HG02981 (cell line): ENCODE data around the gene MRPL53.
"Not testable (repeated sequence)": the region's sequence is repeated elsewhere in the genome, so short reads cannot be mapped to it uniquely, and the experiment has no call there.

Experiments
- ATAC-seq: cut with Tn5 transposase; IDR thresholded peaks from one replicate; pipeline ENCODE4 v1.9.1; 2021; ENCODE audit warnings: mild to moderate bottlenecking, moderate library complexity; ENCODE audit not compliant: unreplicated experiment

MRPL53 gene

DNA sequence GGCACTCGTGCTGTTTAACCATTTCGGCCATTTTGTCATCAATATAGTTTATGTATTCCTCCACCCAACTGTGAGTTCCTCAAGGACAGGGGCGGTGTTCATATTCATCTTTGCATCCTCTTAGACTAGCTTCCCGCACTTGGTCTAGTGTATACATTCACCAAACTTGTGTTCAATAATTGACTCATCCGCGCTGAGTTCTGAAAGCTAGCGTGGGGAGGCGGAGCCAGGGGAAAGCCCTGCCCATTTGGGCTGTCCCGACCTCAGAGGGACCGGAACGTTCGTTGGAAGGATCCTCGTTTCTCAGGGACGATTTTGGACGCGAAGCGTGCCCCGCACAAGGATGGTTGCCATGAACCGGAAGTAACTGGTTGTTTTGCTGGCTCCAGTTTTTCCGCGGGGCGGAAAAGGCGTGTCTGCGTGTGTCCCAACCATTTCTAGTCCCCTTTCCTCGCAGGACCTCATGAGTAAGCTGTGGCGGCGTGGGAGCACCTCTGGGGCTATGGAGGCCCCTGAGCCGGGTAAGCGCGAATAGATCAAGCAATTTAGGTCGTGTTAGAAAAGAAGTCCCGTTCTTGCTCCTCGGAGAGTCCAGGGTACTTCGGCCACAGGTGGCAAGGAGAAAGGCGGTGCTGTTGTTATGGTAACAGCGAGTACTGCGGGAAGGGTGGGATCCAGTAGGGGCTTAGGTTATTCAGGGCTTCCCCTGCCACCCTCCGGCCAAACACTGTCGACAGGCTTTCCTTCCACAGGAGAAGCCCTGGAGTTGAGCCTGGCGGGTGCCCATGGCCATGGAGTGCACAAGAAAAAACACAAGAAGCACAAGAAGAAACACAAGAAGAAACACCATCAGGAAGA lies 17.6 kb downstream of the MRPL53 start, which contains the start of gene INO80B:
INO80B (plus strand) TSS at position 434 of the 858 bp plus-strand sequence; CDS start at position 464, 30 bp downstream.
- ATAC-seq, result peak; percentile 35

DNA sequence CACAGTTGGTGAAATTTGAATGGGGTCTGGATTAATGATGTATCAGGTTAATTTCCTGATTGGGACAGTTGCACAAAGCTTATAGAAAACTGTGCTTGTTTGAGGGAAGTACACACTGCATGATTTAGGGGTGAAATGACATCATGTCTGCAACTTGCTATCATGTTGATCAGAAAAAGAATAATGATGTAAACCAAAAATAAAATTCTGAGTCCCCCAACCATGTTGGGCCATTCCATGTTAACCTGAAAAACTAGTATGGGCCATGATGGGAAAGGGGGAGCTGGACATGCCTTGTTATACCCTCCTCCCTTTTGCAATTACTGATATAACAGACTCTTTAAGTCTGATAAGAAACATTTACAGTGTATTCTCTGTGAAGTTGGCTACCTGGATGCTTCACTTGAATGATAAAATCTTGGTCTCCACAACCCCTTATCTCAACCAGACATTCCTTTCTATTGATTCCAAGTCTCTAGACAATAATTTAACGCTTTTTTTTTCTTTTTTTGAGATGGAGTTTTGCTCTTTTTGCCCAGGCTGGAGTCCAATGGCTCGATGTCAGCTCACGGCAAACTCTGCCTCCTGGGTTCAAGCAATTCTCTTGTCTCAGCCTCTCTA lies 21.8 kb downstream of the MRPL53 start:
- ATAC-seq, result no peak

DNA sequence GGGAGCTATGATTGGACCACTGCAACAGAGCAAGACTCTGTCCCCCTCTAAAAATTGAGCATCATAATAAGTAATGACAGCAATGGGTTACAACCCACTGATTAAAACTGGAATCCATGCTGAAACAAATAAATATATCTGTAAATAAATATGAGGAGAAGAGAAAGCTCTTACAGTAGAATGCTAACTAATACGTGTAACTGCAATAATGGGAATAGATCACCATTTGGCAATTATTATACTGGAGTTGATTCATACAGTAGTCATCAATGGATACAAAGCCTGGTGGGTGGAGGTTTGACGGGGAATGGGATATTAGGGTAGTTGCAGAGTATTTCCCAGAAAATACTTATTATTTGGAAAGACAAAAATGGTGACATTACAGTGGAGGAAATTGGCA lies 23.7 kb downstream of the MRPL53 start:
- ATAC-seq, result no peak

DNA sequence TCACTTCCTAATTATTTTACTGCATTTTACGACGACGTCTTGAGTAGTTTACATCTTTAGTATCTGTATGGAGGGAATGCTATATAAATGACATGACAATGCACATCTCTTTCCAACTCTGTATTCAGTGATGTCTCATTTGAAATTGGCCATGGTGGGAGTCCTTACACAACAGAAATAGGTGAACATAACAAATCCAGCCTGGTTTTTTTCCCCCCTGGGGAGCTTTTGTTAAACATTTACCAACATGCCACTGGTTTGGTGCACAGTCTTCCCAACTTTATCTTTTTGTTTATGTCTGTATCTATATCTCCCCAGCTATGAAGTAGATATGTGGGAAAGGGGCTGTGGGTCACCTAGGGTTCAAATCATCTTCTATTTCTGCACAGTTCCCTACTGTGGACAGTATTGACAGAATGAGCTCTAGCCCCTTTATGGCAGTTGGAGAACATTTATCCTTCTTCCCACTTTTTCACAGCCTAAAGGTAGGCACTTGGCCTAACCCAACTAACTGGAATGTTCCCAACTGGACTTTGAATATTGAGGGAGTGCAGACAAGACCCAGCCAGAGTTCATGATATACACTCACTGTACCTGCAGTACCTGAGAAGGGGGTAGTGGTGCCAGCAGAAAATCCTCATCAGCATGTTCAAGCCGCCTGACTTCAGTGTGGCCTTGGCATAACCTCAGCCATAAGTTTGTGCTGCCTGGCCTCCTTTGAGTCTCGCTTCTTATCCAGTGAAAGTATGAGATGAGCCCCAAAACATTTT lies 25.1 kb downstream of the MRPL53 start:
- no peak for ATAC-seq

DNA sequence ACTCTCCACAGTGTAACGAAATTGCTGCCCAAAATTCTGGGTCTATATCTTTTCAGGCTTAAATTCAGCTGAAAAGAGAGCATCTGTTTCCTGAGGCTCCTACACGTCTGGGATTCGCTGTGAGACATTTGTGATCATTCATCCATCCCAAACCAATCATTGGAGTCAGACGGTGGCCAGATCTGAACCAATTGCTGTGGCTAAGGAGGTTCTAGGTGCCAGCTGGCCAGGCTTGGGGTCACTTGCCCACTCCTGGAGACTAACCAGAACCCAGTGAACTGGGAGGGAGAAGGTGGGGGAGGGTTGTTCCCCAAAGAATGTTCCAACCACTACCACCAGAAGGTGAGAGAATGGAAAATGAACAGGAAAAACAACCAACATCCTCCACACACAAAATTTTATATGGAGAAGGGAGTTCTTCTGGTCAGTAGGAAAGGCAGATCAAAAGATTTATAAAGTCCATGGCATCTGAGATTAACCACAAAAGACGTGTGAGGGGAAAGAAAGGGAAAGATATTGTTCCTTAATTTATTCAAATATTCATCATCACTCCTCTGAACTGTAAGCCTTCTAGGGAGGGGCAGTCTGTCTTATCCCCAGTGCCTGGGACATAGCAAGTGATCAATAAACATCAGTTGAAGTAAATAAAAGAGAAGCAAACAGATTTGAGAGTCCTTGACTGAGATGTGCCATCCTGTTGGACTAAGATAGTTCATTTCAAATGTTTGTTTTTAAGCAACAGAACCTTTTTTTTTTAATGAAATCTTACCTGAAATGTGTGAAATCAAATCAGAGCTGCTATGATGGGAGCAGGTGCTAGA lies 27.8 kb downstream of the MRPL53 start:
- ATAC-seq, result no peak

DNA sequence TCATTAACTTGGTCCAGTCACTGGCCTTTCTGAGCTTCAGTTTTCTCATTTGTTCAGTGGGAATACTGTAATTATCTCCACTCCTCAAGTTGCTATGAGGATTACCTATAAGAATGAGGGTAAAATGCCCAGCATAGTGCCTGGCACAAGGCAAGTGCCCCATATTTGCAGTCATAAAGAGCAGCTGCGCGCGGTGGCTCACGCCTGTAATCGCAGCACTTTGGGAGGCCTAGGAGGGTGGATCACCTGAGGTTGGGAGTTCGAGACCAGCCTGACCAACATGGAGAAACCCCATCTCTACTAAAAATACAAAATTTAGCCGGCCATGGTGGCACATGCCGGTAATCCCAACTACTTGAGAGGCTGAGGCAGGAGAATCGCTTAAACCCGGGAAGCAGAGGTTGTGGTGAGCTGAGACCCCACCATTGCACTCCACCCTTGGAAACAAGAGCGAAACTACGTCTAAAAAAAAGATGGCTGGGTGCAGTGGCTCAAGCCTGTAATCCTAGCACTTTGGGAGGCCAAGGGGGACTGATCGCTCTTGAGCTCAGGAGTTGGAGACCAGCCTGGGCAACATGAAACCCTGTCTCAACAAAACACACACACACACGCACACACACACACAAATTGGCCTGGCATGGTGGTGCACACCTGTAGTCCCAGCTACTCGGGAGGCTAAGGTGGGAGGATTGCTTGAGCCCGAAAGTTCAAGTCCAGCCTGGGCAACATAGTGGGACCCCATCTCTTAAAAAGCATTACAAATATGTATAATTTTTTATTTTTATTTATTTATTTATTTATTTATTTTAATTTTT lies 29.8 kb downstream of the MRPL53 start:
- ATAC-seq, result not testable (repeated sequence)

DNA sequence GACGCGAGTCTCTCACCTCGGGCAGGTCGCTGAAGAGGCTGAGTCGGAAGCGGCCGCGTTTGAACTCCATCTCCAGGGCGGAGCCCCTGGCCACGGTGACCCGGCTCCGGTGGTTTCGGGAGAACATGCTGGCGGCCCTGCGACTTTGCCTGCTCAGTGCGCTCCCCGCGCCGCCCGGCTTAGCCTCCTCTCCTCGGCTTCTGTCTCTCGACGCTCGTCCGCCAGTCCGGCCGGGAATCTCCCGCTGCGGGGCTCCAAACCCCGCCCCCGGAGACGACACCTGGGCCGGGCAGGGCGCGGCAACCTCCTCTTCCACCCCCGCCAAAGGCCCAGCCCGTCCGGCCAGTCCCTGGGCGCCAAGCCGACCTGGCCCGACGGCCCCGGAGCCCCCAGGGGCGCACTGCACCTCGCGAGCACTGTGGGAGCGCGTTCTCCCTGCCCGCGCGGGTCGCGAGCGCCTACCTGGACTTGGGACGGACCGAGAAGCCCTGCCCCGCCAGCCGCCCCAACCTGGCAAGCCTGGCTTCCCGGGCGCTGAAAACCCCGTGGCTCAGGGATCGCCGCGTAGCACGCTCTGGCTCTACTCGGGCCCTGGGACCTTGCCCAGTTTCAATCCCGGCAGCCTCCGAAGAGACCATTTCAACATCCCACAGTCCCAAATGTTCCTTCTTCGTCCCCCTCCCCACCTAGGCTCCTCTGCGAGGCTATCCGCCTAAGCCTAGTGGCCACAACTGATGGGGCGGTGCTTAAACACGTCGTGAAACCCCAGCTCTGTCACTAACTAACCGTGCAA lies 30.6 kb downstream of the MRPL53 start, which contains the start of gene RTKN:
RTKN (minus strand) TSS at position 248 of the 793 bp plus-strand sequence; CDS start at position 127, 121 bp downstream.
- ATAC-seq, result peak; percentile 35

DNA sequence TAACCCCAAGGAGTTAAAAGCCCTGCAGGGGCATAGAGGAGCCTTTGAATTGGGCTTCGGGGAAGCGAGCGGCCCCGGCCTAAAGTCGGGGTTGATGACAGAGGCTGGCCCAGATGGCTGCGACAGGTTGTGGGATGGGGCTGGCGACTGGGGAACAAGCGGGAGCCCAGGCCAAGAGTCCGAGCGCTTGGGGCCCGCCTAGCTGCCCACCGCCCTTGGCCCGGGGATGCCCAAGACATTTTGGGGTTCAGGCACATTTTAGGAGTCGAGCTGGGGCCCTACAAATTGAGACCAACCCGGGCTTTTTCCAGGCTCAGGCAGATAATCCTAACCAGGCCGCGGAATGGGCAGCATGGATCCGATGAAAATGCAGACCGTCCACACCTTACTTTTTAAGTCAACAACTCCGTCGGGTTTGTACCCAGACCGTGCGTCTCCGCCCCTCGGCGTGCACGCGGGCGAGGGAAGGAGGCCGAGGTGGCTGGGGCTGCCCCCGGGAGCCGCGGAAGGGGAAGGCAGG lies 31.2 kb downstream of the MRPL53 start:
- no peak for ATAC-seq

DNA sequence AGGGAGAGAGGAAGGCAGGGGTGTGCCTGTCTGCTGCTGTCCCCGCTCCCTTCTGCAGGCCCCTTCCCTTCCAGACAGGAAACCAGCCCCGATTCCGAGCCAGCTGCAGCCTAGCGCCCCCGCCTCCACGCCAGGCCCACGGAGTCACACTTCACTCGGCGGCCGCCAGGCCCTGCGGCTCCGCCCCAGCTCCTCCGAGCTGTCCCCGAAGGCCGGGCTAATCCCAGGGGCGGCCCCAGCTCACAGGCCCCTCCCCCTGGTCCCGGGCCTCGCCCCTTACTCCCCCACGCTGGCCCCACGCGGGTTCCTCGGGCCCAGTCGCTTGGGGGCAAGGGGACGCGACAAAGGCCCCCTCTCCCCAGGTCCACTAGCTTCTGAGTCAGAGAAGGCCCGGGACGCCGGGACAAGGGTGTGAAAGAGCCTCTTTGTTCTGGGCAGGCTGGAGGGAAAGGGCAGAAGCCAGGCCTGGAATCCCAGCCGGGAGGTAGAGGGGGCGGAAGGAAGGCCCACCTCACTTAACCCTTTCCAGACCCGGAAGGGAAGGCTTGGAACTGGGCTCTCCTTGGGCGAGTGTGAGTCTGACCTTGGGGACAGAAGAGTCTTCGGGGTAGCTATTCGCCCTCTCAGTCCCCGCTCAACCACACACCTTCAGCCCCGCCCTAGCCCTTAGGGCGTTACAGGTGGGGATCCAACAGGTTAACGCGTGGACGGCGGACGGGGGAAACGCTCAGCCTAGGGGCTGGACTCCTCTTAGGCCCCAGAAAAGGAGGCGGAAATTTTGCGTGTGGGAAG lies 31.9 kb downstream of the MRPL53 start:
- peak; percentile 82 for ATAC-seq

DNA sequence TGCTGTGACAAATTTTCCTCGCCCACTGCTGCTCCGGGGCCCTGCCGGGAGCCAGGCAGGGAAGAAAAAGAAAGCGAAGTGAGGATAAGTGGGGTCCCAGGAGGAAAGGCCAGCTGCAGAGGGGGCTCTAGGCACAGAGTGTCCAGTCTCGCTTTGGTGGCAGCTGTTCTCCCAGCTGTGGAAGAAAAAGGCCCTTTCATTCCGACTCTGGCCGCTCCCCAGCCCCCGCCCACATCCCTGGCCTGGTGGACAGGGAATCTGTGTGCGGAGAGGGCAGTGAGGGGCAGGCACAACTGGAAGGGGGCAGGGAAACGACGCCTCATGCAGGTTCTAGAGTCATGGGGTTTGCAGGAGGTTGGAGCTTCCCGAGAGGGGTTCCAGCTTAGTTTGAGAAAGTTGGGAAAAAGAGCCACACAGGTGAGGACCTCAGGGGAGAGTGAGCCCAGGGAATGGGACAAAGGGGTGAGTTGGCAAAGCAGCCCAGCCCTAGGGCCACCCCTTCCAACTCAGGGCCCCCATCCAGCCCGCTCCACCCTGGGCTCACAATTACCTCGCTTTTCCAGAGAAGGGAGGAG lies 32.6 kb downstream of the MRPL53 start:
- ATAC-seq, result no peak

DNA sequence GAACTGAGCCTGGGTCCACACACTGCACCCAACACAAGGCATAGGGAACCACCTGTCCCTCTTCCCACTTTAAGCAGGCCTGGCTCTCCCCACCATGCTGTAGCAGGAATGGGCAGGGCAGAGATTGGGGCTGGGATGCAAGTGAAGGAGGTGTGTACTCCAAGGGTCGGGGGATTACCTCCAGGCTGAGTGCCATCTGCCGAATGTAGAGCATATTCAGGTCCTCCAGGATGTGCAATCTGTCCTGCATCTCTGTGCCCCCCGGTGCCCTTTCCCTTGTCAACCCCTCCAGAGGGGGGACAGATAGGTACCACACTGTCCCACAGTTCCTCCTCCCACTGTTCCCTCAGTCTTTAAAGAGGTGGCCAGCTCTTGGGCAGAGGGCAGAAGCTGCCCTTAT lies 33.1 kb downstream of the MRPL53 start:
- ATAC-seq, result no peak

DNA sequence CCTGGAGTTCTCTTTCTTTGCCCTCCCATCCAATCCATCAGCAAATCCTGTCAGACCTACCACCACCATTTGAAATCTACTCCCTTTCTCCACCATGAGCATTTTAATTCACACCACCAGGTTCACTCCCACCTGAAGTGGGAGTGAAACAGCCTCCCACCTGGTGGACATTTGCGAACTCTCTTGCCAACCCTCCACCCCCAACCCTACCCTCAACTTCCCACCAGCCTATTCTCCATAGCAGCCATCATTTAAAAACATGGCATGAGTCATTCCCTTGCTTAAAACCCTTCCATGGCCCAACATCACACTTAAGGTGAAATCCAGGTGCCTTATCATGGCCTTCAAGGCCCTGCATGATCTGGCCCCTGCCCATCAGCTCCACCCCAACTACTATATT lies 34.2 kb downstream of the MRPL53 start:
- ATAC-seq, result no peak

DNA sequence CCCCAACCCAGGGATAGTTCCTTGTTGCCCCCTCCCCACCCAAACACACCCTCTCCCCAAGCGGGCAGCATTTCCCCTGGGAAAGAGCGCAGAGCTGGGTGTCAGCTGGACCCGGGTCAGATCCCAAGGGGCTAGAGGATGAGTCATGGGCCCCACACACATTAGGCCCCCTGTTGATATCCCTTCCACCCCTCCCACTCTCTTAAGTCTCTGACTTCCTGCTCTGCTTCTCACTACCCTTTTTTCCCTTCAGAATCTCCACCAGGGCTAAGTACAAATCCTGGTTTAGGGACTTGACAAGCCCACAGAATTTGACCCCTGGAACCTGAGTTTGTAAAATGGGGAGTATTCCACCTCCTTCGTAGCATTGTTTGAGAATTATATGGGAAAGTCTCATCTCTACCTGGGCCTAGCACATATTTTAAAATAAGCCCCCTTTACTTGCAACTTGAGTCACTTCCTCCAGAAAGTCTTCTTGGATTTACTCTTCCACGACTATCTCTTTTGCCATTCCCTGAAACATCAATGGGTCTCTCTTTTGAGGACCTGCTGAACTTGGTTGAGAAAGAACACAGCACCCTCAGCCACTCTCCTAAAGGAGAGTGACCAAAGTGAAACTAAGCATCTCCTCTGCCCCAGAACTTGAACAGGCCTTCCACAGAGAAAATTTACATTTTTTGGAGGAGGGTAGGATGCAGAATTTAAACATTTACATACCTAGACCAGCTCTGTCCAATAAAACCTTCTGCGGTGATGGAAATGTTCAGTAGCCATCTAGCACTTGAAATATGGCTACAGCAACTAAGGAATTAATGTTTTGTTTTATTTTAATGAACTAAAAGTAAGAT lies 35.4 kb downstream of the MRPL53 start:
- no peak for ATAC-seq

DNA sequence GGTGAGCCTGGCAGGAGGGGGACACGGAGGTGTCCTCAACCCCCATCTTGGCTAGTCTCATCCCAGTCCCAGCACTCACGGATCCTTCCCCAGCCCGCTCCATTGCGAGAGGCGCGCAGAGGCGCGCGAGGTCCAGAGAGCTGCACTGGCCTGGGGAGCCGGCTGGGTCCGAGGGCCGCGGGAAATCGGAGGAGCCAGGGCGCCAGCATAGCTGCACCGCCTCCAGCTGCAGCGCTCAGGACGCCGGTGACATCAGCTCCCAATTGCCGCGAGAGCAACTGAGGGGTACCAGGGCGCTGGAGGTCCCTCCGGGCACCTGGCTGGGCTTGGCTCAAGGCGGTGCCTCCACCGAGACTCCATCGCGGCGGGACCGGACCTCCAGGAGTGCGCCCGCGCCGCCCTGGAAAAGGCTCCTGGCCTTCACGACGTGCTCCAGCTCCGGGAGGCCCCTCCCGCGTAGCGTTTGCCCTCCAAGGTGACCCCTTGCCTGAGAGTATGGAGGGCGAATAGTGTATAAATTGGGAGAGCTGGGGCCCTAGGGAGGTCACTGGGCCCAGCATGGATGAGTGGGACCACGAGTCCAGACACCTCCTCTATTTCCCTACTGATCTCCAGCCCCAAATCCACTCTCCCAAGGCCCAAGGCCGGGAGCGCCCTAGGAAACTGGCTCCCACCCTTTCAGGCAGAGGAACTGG lies 36.2 kb downstream of the MRPL53 start:
- no peak for ATAC-seq

DNA sequence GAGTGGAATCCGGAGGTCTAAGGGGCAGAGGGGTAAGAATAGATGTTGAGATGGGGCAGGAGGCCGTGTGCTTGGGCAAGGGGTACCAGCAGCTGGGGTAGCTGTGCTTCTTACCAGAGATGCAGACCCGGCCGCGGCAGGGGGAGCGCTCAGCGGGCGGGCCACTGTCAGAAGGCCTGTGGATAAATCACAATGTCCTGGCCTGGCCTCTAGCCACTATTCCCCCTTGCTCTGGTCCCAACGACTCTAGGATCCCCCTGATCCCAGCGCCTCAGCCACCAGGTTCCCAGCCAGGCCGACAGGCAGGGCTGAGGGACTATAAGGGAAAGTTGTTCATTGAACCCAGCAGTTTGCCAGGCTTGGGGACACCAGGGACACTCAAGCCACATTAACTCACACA lies 42.0 kb downstream of the MRPL53 start:
- ATAC-seq, result no peak
